GM18511 (cell line): ENCODE measurements around the gene RGS3.
"Not testable (repeated sequence)": the region's sequence is repeated elsewhere in the genome, so short reads cannot be mapped to it uniquely, and the experiment has no call there.

Source experiments
- ATAC-seq: cut with Tn5 transposase; IDR thresholded peaks from one replicate; pipeline ENCODE4 v1.9.1; 2021; ENCODE audit warnings: mild to moderate bottlenecking, moderate library complexity; ENCODE audit not compliant: unreplicated experiment

Gene RGS3

DNA sequence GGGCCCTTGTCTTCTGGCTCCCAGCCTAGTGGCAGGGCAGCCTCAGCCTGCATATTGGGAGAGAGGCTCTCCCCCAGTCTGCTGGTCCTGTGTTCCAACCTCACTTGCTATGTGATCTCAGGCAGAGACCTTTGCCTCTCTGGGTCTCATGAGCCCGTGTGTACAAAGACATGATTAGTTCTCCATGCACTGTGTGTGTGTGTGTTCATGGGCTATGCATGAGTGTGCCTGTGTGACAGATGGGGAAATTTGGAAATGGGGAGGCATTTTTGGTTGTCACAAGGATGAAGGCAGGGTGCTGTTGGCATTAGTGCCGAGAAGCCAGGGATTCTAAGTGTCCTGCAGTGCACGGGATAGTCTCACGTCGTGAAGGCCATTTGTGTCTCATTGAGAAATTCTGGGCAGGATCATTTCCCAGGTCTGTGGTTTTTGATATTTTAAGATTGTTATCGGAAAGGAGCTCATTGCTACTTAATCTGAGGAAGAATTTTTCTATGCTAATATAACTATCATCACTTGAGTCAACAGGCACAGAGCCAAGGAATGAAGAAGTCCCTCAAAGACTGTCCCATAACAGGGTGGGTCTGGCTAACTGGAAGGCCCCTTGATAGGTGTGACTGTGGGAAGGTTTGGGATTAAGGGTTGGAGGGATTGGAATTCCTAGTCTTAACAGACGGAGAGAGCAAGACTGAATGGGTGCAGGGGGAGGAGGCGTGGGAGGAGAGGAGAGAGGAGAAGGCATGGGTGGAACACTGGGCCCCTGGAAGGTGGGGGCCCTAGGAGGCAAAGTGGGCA is 168.5 kb downstream of the RGS3 start:
- no peak for ATAC-seq

DNA sequence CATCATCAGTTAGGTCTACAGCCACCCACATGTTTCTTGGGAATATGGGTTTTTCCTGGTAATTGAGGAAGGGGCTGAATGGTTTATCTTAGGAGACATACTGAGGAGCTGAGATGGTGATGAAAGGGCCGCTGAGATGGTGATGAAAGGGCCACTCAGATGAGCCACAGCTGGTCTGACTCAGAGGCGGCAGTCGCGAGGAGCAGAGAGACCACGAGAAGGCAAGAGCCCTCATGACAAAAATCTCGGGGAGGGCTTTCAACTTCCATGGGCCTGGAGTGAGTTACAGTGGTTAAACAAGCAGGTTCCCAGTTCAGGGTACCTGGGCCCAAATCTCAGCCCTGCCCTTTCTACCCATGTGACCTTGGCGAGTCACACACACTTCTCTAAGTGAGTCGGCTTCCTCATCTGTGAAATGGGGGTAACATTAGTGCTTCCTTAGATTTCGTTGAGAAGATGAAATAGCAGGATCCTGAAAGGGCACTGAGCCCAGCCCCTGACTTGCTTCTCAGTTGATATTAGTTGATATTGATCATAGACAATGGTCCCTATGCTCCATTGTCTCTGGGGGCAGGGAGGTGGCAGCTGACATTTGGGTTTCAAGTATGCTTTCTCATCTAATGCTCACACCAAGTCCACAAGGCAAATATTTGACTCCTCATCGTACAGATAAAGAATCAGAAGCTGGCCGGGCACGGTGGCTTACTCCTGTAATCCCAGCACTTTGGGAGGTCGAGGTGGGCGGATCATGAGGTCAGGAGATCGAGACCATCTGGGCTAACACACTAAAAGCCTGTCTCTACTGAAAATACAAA is 169.5 kb downstream of the RGS3 start:
- ATAC-seq: no peak

DNA sequence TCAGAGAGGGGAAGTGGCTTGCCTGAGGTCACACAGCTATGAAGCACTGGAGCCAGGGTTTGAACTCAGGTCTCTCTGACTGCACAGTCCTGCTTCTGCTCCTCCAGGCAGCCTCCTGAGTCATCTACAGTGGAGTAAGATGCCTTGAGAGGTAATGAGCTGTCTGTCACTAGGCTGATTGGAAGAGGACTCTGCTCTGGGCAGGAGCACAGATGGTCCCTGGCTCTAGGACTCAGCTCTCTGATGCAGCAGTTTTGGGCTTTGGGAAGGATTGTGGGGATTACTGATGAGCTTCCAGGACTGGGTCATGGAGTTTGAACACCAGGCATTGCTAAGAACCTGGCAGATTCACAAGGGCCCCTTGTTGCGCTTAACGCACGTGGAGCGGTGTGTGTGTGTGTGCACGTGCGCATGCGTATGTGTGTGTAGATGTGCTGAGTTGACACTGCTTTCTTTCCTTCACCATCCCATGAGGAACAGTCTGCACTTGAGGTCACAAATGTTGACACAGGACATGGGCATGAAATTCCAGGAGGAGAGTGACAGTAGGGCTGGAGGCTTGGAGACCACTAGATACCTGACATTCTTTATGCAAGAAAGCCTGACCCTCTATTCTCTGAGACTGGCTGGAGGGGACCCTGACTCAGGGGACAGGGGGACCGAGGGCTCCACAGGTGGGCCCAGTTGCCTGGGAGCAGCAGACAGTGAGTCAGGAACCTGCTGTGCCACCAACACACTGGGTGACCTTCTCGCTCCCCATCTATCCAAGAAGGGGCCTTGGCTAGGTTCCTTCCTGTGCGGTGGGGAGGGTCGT is 170.5 kb downstream of the RGS3 start:
- no peak for ATAC-seq

- no peak for ATAC-seq
These were observed 171.3 kb downstream of the RGS3 start for GRCh38 chr9:113634596-113635515.

DNA sequence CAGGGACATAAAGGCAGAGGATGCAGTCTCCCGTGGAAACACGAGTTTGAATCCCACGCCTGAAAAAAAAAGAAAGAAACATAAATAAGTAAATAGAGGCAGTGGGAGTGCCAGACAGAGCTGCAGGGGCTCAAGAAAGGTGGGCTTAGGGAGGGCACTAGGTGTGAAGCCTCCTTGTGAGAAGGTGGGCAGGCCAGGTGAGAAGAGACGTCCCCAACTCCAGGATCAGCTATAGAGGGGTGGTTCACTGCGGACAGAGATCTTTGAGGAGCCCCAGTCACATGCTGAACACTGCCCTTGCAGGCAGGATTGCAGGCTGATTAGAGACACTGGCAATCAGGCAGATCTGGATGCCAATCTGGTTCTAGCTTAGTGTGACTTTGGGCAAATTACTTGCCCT is 172.1 kb downstream of the RGS3 start:
- no peak for ATAC-seq

GRCh38 chr9:113636165-113636564 is 172.6 kb downstream of the RGS3 start:
- no peak for ATAC-seq

DNA sequence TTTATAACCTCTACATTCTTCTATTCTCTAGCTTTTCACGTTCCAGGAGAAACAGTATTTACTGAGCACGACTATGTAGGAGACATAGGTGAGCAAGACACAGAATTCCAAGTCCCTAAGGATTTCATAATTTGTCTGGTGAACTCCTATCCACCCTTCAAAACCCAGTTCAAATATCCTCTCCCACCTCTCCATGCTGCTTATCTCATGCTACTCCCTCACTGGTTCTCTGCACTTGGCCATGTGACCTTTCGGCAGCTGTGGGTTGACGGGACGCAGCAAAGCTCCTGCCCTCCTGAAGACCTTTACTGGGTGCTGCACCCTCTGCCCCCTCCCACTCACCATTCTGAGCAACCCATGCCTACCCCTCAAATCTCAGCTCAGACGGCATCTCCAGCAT is 173.2 kb downstream of the RGS3 start:
- ATAC-seq: no peak

DNA sequence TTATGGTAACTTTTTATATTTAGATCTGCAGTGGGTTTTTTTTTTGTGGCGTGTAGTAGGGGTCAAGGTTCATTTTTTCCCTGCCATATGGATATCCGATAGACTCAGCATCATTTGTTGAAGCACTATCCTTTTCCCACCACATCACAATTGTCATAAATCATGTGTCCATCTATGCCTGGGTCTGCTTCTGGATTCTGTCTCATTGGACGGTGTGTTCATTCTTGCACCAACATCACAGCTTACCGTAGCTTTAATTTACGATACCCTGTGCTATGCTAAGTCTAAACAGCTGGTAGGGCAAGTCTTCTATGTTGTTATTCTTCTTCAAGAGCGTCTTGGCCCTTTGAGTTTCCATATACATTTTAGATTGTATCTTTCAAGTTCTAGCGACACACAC is 175.0 kb downstream of the RGS3 start:
- ATAC-seq: no peak

DNA sequence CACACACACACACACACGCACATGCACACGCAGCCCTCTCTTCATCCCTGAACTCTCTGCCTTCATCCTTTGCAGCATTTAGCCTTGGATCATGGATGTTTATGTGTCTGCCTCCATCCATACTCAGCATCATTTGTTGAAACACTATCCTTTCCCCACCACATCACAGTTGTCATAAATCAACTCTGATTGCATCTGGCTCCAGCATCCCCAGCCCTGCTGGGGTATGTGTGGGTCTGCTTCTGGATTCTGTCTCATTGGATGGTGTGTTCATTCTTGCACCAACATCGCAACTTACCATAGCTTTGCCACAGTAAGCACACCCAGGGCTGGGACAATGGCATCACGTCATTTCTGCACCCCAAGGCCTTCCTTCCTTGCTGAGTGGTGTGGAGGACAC is 175.4 kb downstream of the RGS3 start:
- ATAC-seq: no peak

DNA sequence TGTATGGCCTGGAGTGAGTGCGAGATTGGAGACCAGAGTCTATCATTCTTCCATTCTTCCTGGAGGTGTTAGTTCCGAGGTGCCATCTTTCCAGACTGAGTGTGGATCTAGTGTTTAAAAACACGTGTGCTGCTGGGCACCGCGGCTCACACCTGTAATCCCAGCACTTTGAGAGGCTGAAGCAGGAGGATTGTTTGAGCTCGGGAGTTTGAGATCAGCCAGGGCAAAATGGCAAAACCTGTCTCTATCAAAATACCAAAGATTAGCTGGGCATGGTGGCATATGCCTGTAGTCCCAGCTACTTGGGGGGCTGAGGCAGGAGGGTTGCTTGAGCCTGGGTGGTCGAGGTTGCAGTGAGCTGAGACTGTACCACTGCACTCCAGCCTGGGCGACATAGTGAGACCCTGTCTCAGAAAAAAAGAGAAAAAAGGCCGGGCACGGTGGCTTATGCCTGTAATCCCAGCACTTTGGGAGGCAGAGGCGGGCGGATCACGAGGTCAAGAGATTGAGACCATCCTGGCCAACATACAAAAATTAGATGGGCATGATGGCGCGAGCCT is 176.0 kb downstream of the RGS3 start:
- ATAC-seq: not testable (repeated sequence)

DNA sequence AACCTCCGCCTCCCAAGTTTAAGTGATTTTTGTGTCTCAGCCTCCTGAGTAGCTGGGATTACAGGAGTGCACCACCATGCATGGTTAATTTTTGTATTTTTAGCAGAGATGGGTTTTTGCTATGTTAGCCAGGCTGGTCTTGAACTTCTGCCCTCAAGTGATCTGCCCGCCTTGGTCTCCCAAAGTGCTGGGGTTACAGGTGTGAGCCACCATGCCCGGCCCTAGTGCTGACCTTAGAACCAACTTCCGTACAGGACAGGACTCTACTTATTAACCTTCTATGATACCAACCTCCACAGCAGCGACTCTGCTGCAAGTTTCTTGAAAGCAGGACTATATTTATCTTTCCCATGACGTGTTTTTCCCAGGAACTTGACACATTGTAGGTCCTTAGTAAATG is 176.9 kb downstream of the RGS3 start:
- no peak for ATAC-seq

DNA sequence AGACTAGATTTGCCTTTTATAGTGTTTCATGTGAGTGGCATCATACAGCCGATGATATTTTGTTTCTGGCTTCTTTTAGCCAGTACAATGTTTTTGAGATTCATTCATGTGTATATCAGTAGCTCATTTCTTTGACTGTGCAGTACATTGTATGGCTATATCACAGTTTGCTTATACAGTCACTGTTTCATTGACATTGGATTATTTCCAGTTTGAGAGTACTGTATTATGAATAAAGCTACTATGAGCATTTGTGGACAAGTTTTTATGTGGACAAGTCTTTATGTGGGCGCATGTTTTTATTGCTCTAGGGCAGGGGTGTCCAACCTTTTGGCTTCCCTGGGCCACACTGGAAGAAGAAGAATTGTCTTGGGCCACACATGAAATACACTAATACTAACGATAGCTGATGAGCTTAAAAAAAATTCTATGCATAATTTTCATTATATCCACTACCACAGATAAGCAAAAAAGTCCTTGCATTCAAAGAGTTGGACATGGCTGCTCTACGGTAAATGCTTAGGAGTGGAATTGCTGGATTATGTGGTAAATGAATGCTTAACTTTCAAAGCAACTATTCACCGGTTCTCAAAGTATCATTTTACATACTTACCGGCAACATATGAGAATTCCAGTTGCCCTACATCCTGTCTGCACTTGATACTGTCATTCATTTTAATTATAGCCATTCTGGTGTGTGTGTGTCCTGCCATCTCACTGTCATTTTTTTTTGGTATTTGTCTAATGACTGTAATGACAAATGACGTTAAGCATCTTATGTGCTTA is 177.8 kb downstream of the RGS3 start:
- no peak for ATAC-seq

- ATAC-seq: no peak
These were observed 180.8 kb downstream of the RGS3 start for GRCh38 chr9:113644321-113644720.

- ATAC-seq: no peak
These were observed 181.9 kb downstream of the RGS3 start for GRCh38 chr9:113645227-113645977.

DNA sequence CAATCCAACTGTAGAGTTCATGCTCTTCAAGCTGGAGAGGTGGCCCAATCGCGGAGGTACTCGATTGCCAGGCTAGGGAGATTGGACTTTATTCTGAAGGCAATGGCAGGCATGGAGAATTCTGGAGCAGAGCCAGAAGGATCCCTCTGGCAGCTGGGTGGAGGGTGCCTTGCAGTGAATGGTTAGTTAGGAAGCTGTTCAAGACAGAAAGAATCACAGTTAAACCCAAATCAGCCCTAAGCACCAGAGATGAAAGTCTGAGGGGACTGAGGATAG is 182.4 kb downstream of the RGS3 start:
- ATAC-seq: no peak

DNA sequence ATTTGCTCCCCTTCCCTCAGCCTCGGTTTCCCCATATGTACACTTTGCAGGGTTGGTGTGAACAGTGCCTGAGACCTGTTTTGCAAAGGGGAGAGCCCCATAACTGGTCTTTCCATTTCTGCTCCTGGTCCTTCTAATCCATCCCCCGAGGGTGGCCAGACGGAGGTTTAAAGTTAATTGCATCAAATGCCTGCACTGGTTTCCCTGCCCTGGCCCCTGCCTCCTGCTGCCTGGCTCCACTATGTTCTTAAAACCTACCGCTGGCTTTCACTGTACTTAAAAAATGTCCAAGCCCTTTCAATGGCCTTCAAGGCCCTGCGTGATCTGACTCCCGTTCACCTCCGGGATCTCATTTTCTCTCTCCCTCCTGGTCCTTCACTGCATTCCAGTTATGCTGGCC is 183.0 kb downstream of the RGS3 start:
- ATAC-seq: no peak
